ENCODE results near the gene ANKRD16. TPM values are rescaled to one million over a fixed set of nuclear protein-coding genes. Genes with fewer than 3 reads are reported as not detected.

The ANKRD16 gene
- total and polyA plus RNA-seq, 2 of the 8 experiments (the other 6 are each of a cell fraction or from before 2014, with no cell fraction given), result 8.2 to 12.7 TPM

GRCh38 chr10:5860066-5860465 is 29.6 kb downstream of the ANKRD16 start:
- H4K20me1 ChIP-seq (replicated peaks in 1 of 2; ENCODE audit: control insufficient read depth in 1 of 2, insufficient read depth in 2 of 2, low read length in 2 of 2), result peaks cover 0 to 2% of the 10 kb centered on the region in 2 experiments
- H4K91ac ChIP-seq (replicated peaks; ENCODE audit: insufficient read length, low read length), result no peak overlapping the region
- H2BK5ac ChIP-seq (ENCODE audit: low read depth, low read length), result no peak overlapping the region
- TF ChIP-seq TCF12 (IDR thresholded peaks at IDR 0.05; ENCODE audit: low read depth, low read length), result no peak
- no peak for TF ChIP-seq EP300 (IDR thresholded peaks at IDR 0.05; ENCODE audit: borderline replicate concordance in 1 of 2, low read depth in 2 of 2, low read length in 2 of 2)
- TF ChIP-seq SP4 (IDR thresholded peaks at IDR 0.05; ENCODE audit: low read length), result no peak

More at GRCh38 chr10:5860066-5860465, 29.6 kb downstream of the ANKRD16 start:
- Histone ChIP-seq H3K79me2 (ENCODE audit: control insufficient read depth in 1 of 2, insufficient read depth in 2 of 2, low read length in 2 of 2) (no peaks in the 10 kb centered on the region), H3K36me3 (ENCODE audit: control insufficient read depth in 2 of 4, insufficient read depth in 4 of 4, low read length in 3 of 4) (no peaks in the 10 kb centered on the region), H3K9me3 (ENCODE audit: insufficient read depth in 2 of 2, low read depth in 1 of 2, low read length in 1 of 2) (no peaks in the 10 kb centered on the region), H2AFZ (ENCODE audit: low read length) (no peak overlapping the region), H3K14ac (ENCODE audit: insufficient read length) (no peak overlapping the region), H3K23me2 (ENCODE audit: low read depth, low read length) (no peaks in the 10 kb centered on the region), H3K79me1 (ENCODE audit: low read depth, low read length) (no peaks in the 10 kb centered on the region), H3K4me3 (ENCODE audit: extremely low read depth in 1 of 4, insufficient read depth in 2 of 4, low read depth in 3 of 4, low read length in 4 of 4) (no peak overlapping the region), H2BK20ac (ENCODE audit: low read length) (no peak overlapping the region), H3K4ac (replicated peaks; ENCODE audit: insufficient read length, low read depth, low read length) (no peak overlapping the region), H2AK5ac (ENCODE audit: low read depth, low read length) (no peak overlapping the region), H2BK12ac (ENCODE audit: low read depth, low read length) (no peak overlapping the region), H3K18ac (ENCODE audit: extremely low read depth, low read length) (no peak overlapping the region), H3K4me1 (replicated peaks in 1 of 4; ENCODE audit: control insufficient read depth in 3 of 4, insufficient read depth in 4 of 4, low read length in 3 of 4) (no peaks in the 10 kb centered on the region; a peak in 1 of 7 replicates), H4K8ac (ENCODE audit: extremely low read depth, insufficient read depth, low read length) (peak overlapping the region; percentile 25; the same call in 1 of the 2 replicates), H3K23ac (ENCODE audit: insufficient read length) (no peak overlapping the region), H3K4me2 (ENCODE audit: insufficient read depth in 1 of 2, low read depth in 2 of 2, low read length in 2 of 2) (no peak overlapping the region), H3K27me3 (replicated peaks in 1 of 4; ENCODE audit: control insufficient read depth in 3 of 4, extremely low read depth in 1 of 4, insufficient read depth in 3 of 4, low read length in 3 of 4) (no peaks in the 10 kb centered on the region), H3K9ac (replicated peaks in 1 of 4; ENCODE audit: extremely low read depth in 1 of 4, low read depth in 3 of 4, low read length in 3 of 4) (no peak overlapping the region), H3K56ac (replicated peaks; ENCODE audit: insufficient read length, low read depth, low read length) (no peak overlapping the region), H3K27ac (ENCODE audit: low read depth, low read length) (no peak overlapping the region), H4K5ac (ENCODE audit: insufficient read length, low read depth, low read length) (no peak overlapping the region), H2BK120ac (replicated peaks; ENCODE audit: low read depth, low read length) (no peak overlapping the region), H2BK15ac (ENCODE audit: low read length) (no peak overlapping the region)
- FAIRE-seq, result no peak
- ChIA-PET POLR2A (ENCODE audit: partially characterized antibody) (interaction anchor here (0.6 to 3.6 kb wide), 5 partner anchors 9 to 231 kb away, joined by 3 to 14 read pairs (median 3); no protein-coding TSS in a partner anchor), CTCF (ENCODE audit: partially characterized antibody) (interaction anchor here (0.8 to 9.6 kb wide), 5 partner anchors 13 to 231 kb away, joined by 3 to 70 read pairs (median 4); no protein-coding TSS in a partner anchor)
- WGBS, 2 experiments (ENCODE audit: extremely low coverage in 1 of 2, insufficient coverage in 1 of 2, insufficient read length in 1 of 2, insufficient replicate concordance in 2 of 2, low coverage in 1 of 2, low lambda C conversion rate in 2 of 2, missing lambda C conversion rate in 1 of 2), result 96% methylated on average over 7 of the region's 7 CpGs; no CpG with 5 or more reads in 1 of the 2 experiments
- DNase-seq (ENCODE audit: low read depth in 1 of 2, low spot score in 2 of 2), result no peak
